GM12878 (cell line): ENCODE data around the gene TRAF3IP3.

Experiments used
- CREB1 ChIP-seq: IDR thresholded peaks from 2 replicates; pipeline ENCODE4 v1.6.1; 2012; ENCODE audit warnings: low read depth, mild to moderate bottlenecking, inconsistent platforms
- EP300 ChIP-seq, 2 experiments: fragments of 150-350 bp in 1 of 2; IDR thresholded peaks; 2 replicates each; pipeline ENCODE4 v1.6.1; 2011 to 2012; ENCODE audit warnings: low read depth in 2 of 2, low read length in 2 of 2, borderline replicate concordance in 1 of 2, improper control_type of control experiment in 1 of 2, inconsistent platforms in 1 of 2; ENCODE audit not compliant: control insufficient read depth in 1 of 2
- POLR2AphosphoS5 ChIP-seq: IDR thresholded peaks from 2 replicates; pipeline ENCODE4 v1.6.1; 2011; ENCODE audit warnings: mild to moderate bottlenecking, low read length, inconsistent platforms
- TARDBP ChIP-seq: IDR thresholded peaks from 2 replicates; pipeline ENCODE4 v1.6.1; 2016; ENCODE audit warnings: borderline replicate concordance
- TF ChIP-seq, protein P1 (sequence below): fragments of 450-650 bp; formaldehyde crosslinking; IDR thresholded peaks from 2 replicates; pipeline ENCODE4 v1.5.0; 2022; ENCODE audit warnings: mild to moderate bottlenecking, missing genetic modification characterization
- TF ChIP-seq, protein P2 (sequence below), 3 experiments: IDR thresholded peaks in 2 of 3; conservative IDR thresholded peaks in 1 of 3; 2 replicates each; pipeline ENCODE4 v1.5.1; 2011; ENCODE audit warnings: low read depth in 3 of 3, low read length in 3 of 3, mild to moderate bottlenecking in 3 of 3, control low read depth in 2 of 3, moderate library complexity in 2 of 3, inconsistent platforms in 1 of 3, mixed read lengths in 1 of 3; ENCODE audit not compliant: control insufficient read depth in 2 of 3, insufficient read depth in 1 of 3; ENCODE audit errors: extremely low read depth in 1 of 3

DNA sequence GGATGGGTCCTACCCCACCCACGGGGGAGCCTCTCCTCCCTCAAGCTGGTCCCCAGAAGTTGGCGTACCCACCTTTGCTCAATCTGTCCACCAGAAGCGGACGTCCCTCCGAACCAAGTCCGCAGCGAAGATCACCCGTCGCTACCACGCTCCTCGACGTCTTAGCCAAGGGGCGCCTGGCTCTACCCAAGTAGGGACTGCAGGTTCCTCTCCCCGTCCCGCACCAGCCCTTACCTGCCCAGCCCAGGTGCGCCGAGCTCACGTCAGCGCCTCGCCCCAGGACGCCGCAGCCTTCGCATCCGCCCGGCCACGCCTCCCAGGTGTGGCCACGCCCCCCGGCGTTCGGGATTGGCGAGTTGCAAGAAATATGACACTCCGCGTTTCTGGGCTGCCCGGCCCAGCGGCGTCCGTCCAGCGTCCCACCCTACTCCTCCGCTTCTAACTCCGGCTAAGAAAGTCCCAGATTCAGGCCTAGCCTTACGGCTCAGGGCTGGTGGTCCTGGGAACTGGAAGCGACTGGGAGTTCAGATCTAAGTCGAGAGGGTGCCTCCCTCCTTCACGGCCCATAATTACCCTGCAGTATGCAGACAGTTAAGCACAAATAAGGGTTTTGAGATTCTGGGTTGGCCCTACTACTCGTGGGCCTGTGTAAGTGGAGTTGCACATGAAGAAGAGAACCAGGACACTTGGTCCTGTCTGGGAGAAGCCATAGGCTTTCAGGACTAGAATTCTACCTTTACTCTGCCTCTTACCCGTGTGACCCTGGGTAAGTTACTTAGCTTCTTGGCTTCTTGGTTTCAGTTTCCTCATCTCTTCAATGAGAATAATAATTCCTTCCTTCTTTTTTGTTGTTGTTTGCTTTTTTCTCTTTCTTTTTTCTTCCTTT, 50.3 kb downstream of the TRAF3IP3 start, which contains the start of gene IRF6:
- TF ChIP-seq, protein P1, sequence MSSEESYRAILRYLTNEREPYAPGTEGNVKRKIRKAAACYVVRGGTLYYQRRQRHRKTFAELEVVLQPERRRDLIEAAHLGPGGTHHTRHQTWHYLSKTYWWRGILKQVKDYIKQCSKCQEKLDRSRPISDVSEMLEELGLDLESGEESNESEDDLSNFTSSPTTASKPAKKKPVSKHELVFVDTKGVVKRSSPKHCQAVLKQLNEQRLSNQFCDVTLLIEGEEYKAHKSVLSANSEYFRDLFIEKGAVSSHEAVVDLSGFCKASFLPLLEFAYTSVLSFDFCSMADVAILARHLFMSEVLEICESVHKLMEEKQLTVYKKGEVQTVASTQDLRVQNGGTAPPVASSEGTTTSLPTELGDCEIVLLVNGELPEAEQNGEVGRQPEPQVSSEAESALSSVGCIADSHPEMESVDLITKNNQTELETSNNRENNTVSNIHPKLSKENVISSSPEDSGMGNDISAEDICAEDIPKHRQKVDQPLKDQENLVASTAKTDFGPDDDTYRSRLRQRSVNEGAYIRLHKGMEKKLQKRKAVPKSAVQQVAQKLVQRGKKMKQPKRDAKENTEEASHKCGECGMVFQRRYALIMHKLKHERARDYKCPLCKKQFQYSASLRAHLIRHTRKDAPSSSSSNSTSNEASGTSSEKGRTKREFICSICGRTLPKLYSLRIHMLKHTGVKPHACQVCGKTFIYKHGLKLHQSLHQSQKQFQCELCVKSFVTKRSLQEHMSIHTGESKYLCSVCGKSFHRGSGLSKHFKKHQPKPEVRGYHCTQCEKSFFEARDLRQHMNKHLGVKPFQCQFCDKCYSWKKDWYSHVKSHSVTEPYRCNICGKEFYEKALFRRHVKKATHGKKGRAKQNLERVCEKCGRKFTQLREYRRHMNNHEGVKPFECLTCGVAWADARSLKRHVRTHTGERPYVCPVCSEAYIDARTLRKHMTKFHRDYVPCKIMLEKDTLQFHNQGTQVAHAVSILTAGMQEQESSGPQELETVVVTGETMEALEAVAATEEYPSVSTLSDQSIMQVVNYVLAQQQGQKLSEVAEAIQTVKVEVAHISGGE (CRISPR knock-in tag): no peak
- TF ChIP-seq CREB1: no peak
- no peak for TF ChIP-seq EP300 (IDR thresholded peaks at IDR 0.05; ENCODE audit: borderline replicate concordance in 1 of 2, control insufficient read depth in 1 of 2, low read depth in 2 of 2, low read length in 2 of 2)
- TF ChIP-seq TARDBP: no peak
- TF ChIP-seq, protein P2, sequence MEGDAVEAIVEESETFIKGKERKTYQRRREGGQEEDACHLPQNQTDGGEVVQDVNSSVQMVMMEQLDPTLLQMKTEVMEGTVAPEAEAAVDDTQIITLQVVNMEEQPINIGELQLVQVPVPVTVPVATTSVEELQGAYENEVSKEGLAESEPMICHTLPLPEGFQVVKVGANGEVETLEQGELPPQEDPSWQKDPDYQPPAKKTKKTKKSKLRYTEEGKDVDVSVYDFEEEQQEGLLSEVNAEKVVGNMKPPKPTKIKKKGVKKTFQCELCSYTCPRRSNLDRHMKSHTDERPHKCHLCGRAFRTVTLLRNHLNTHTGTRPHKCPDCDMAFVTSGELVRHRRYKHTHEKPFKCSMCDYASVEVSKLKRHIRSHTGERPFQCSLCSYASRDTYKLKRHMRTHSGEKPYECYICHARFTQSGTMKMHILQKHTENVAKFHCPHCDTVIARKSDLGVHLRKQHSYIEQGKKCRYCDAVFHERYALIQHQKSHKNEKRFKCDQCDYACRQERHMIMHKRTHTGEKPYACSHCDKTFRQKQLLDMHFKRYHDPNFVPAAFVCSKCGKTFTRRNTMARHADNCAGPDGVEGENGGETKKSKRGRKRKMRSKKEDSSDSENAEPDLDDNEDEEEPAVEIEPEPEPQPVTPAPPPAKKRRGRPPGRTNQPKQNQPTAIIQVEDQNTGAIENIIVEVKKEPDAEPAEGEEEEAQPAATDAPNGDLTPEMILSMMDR (IDR thresholded peaks at IDR 0.05 in 2 of 3, conservative IDR thresholded peaks at IDR 0.05 in 1 of 3; ENCODE audit: control insufficient read depth in 2 of 3, extremely low read depth in 1 of 3, insufficient read depth in 1 of 3, low read depth in 3 of 3, low read length in 3 of 3): no peak
- TF ChIP-seq POLR2AphosphoS5: no peak
